Activated naive CD8-positive, alpha-beta T cell treated with anti-CD3 and anti-CD28 coated beads, Interleukin-2, amount 50 U/mL, for 24 hours (primary cell): Measurements from ENCODE around the gene DNM3.

Experiments
- ATAC-seq: fragments of 150-1000 bp; cut with Tn5 transposase; one replicate; pipeline ENCODE4 v1.10.0; 2021
- DNase-seq: peaks from one replicate; pipeline ENCODE4 v3.0.0; 2021
- H3K27ac Mint-ChIP-seq: one replicate; pipeline ENCODE4 v1.8.0; 2021; ENCODE audit warnings: mild to moderate bottlenecking, mixed read lengths
- H3K27me3 Mint-ChIP-seq: one replicate; pipeline ENCODE4 v1.8.0; 2021; ENCODE audit warnings: mixed read lengths
- H3K36me3 Mint-ChIP-seq: one replicate; pipeline ENCODE4 v1.8.0; 2021; ENCODE audit warnings: low read depth, mixed read lengths
- H3K4me1 Mint-ChIP-seq: one replicate; pipeline ENCODE4 v1.8.0; 2021; ENCODE audit warnings: mixed read lengths
- H3K4me3 Mint-ChIP-seq: one replicate; pipeline ENCODE4 v1.8.0; 2021; ENCODE audit warnings: mild to moderate bottlenecking, moderate library complexity, mixed read lengths
- H3K9me3 Mint-ChIP-seq: one replicate; pipeline ENCODE4 v1.8.0; 2021; ENCODE audit warnings: mixed read lengths

DNM3 gene

DNA sequence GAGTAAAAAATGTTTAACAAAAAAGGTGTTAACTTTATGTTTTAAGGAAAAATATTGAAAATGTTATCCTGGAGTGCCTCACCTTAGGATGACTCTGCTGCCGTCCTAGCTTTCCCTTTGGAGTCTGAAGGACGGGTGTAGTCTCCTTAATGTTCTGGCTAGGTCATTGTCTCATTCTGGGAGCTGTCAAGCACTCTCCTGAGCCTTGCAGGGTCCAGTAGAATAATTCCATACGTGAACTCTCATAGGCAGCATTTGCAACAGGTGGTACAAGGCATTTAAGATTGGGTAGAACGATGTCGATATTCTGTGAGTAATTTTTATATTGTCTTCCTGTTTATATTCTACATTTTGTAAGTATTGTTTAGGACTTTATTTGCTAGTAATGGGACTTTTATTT, 295.6 kb downstream of the DNM3 start:
- Mint-ChIP-seq H3K27ac (no peak overlapping the region), H3K4me3 (no peak overlapping the region), H3K36me3 (no peaks in the 10 kb centered on the region), H3K9me3 (no peaks in the 10 kb centered on the region), H3K27me3 (no peaks in the 10 kb centered on the region), H3K4me1 (peaks cover 17% of the 10 kb centered on the region)
- ATAC-seq (no peak), DNase-seq (no peak)

DNA sequence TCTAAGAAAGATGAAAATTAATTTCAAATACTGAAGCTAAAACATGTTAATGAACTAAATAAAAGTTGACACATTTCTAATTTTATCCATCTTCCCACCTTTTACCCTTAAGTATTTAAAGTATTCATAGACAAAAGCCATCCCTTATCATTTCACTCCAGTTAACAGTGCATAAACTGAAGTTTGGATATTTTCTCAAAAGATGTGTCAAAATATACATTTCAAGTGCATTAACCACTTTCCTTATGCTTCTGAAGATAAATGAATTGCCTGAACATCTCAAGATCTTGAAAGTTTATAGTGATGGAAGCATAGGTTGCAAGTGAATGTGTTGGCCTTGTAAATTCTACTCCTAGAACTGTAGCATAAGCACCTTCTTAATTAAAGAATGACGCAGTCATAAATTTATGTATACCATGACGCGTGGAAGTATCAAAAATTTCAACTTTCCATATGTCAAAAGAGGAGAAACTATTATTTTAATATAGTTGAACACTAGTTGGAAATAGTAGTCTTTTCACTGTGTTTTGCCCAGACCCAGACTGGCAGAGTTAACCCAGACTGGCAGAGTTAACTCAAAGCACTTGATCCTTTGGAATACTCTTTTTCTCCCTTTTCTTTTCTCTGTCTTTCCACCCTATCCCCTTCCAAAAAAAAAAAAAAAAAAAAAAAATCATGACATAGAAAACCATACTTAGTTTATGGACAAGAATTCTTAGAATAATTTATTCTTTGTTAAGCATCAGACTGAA, 296.6 kb downstream of the DNM3 start:
- Mint-ChIP-seq H3K9me3 (no peaks in the 10 kb centered on the region), H3K4me1 (peaks cover 17% of the 10 kb centered on the region), H3K36me3 (no peaks in the 10 kb centered on the region), H3K4me3 (no peak overlapping the region), H3K27me3 (no peaks in the 10 kb centered on the region), H3K27ac (no peak overlapping the region)
- ATAC-seq (no peak), DNase-seq (no peak)

DNA sequence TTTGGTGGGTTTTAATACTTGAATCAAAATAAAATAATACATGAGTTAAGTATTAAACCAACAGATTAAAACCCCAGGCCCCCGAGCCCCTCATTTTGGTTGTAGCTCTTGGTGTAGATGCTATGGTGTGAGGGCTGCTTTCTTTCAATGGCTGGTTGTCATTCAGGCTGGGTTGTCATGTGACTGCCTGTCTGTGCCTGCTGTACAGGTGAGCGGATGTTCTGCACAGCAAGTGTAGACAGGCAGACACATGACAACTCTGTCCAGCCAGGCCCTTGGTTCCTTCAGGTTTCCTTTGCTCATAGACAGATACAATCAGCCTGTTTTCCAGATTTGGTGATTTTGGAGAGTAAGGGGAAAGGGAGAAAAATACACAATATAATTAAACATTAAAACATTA, 297.3 kb downstream of the DNM3 start:
- Mint-ChIP-seq H3K4me3 (no peak overlapping the region), H3K27me3 (no peaks in the 10 kb centered on the region), H3K27ac (no peak overlapping the region), H3K36me3 (no peaks in the 10 kb centered on the region), H3K9me3 (no peaks in the 10 kb centered on the region), H3K4me1 (peaks cover 14% of the 10 kb centered on the region)
- ATAC-seq (no peak), DNase-seq (no peak)

GRCh38 chr1:172139196-172139595, 297.9 kb downstream of the DNM3 start:
- no peaks in the 10 kb centered on the region for H3K9me3 Mint-ChIP-seq
- H3K4me1 Mint-ChIP-seq = peaks cover 9% of the 10 kb centered on the region
- DNase-seq (no peak), ATAC-seq (no peak)
- no peak overlapping the region for H3K27ac Mint-ChIP-seq
- H3K27me3 Mint-ChIP-seq = no peaks in the 10 kb centered on the region
- H3K4me3 Mint-ChIP-seq = no peak overlapping the region
- no peaks in the 10 kb centered on the region for H3K36me3 Mint-ChIP-seq

DNA sequence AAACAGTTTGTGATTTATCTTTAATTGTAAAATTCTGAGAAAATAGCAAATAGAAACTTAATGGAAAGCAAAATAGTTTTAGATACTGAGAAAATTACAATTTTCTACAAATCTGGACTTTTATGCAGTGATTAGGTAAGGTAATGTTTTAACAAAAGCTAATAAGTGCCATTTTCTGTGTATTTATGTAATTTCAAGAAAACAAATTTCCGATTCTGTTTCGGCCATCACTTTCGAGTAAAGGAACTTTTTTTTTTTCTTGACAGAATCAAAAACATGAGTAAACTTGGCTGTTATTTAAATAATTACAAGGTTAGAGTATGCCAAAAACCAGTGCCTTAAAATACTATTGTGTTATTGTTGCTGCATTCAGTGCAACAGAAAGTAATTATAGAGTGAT, 298.8 kb downstream of the DNM3 start:
- Mint-ChIP-seq H3K4me3 (no peak overlapping the region), H3K27me3 (no peaks in the 10 kb centered on the region)

GRCh38 chr1:172140591-172140990, 299.3 kb downstream of the DNM3 start:
- Mint-ChIP-seq H3K9me3 (no peaks in the 10 kb centered on the region), H3K36me3 (no peaks in the 10 kb centered on the region), H3K4me1 (peaks cover 8% of the 10 kb centered on the region), H3K4me3 (no peak overlapping the region), H3K27ac (no peak overlapping the region), H3K27me3 (no peaks in the 10 kb centered on the region)
- ATAC-seq (no peak), DNase-seq (no peak)

More for the DNA sequence above, 298.8 kb downstream of the DNM3 start:
- Mint-ChIP-seq H3K4me1 (peaks cover 4% of the 10 kb centered on the region), H3K27ac (no peak overlapping the region), H3K9me3 (no peaks in the 10 kb centered on the region), H3K36me3 (no peaks in the 10 kb centered on the region)
- ATAC-seq (no peak), DNase-seq (no peak)

DNA sequence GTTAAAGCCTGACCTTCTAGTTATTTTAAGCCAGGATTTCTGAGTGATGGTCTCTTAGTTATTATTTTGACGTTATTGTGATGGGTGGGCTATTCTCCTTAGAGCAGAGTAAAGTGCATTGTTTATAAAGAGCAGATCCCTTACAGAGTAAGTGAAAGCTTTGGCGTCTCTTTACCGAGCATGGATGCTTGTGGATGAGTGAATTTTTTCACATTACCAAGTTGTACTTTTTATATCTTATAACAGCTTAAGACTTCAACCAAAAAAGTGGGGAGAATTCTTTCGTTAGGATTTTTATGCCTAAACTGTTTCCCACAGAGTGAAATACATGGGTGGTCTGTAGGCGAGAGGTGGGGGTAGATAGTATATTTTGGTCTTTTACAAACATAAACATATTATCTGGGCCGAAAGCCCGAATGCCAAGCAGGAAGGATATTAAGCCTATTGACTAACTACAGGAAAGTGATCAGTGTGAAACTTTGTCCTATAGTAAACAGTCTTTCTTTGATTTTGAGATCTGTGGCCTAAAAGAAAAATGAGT, 300.1 kb downstream of the DNM3 start:
- no peaks in the 10 kb centered on the region for H3K9me3 Mint-ChIP-seq
- H3K4me3 Mint-ChIP-seq = no peak overlapping the region
- ATAC-seq (no peak), DNase-seq (no peak)
- no peaks in the 10 kb centered on the region for H3K36me3 Mint-ChIP-seq
- H3K4me1 Mint-ChIP-seq = peaks cover 13% of the 10 kb centered on the region
- H3K27me3 Mint-ChIP-seq = no peaks in the 10 kb centered on the region
- no peak overlapping the region for H3K27ac Mint-ChIP-seq

GRCh38 chr1:172142324-172142723, 301.0 kb downstream of the DNM3 start:
- no peak for ATAC-seq
- peaks cover 13% of the 10 kb centered on the region for H3K4me1 Mint-ChIP-seq
- no peak overlapping the region for H3K4me3 Mint-ChIP-seq
- no peak overlapping the region for H3K27ac Mint-ChIP-seq
- H3K9me3 Mint-ChIP-seq = no peaks in the 10 kb centered on the region
- H3K36me3 Mint-ChIP-seq = no peaks in the 10 kb centered on the region
- no peaks in the 10 kb centered on the region for H3K27me3 Mint-ChIP-seq
- DNase-seq = no peak

- Mint-ChIP-seq H3K9me3 (no peaks in the 10 kb centered on the region), H3K36me3 (no peaks in the 10 kb centered on the region), H3K27me3 (no peaks in the 10 kb centered on the region), H3K27ac (no peak overlapping the region), H3K4me1 (peaks cover 13% of the 10 kb centered on the region), H3K4me3 (no peak overlapping the region)
- DNase-seq (no peak), ATAC-seq (no peak)
Observed at GRCh38 chr1:172143384-172144055, 302.2 kb downstream of the DNM3 start.

- Mint-ChIP-seq H3K4me3 (peak overlapping the region; percentile 24), H3K4me1 (peaks cover 13% of the 10 kb centered on the region), H3K27me3 (no peaks in the 10 kb centered on the region), H3K27ac (peak overlapping the region; percentile 75), H3K36me3 (no peaks in the 10 kb centered on the region), H3K9me3 (no peaks in the 10 kb centered on the region)
- no peak for DNase-seq
- no peak for ATAC-seq
Observed at GRCh38 chr1:172144445-172145061, 303.3 kb downstream of the DNM3 start.

- peak overlapping the region; percentile 75 for H3K27ac Mint-ChIP-seq
- H3K4me1 Mint-ChIP-seq = peaks cover 13% of the 10 kb centered on the region
- H3K27me3 Mint-ChIP-seq = no peaks in the 10 kb centered on the region
- DNase-seq (no peak), ATAC-seq (no peak)
- peak overlapping the region; percentile 24 for H3K4me3 Mint-ChIP-seq
- H3K36me3 Mint-ChIP-seq = no peaks in the 10 kb centered on the region
- no peaks in the 10 kb centered on the region for H3K9me3 Mint-ChIP-seq
Observed at GRCh38 chr1:172145231-172145651, 303.9 kb downstream of the DNM3 start.

DNA sequence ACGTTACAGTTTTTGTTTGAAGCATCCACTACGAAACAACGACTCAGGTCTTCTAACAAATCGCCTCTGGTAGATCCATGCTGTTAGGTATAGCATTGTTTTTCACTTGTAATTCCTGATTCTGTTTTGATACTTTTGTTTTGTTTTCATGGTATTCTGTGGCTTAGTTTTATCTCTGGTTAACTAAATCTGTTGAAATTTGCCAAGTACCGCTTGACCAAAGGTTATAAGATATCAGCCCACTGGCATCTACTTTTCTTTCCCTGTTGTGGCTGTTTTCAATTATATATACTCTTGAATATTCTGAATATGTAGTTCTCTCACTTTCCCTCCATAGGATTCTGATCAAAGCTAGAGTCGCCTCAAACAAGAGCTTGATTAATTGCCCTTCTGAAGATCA, 304.4 kb downstream of the DNM3 start:
- Mint-ChIP-seq H3K27ac (peak overlapping the region; percentile 75), H3K9me3 (no peaks in the 10 kb centered on the region), H3K27me3 (no peaks in the 10 kb centered on the region), H3K36me3 (no peaks in the 10 kb centered on the region), H3K4me1 (peaks cover 13% of the 10 kb centered on the region), H3K4me3 (no peak overlapping the region)
- ATAC-seq (no peak), DNase-seq (no peak)

- H3K9me3 Mint-ChIP-seq = no peaks in the 10 kb centered on the region
- H3K4me1 Mint-ChIP-seq = peaks cover 13% of the 10 kb centered on the region
- H3K27me3 Mint-ChIP-seq = no peaks in the 10 kb centered on the region
- no peak for DNase-seq
- H3K27ac Mint-ChIP-seq = no peak overlapping the region
- no peak for ATAC-seq
- no peaks in the 10 kb centered on the region for H3K36me3 Mint-ChIP-seq
- H3K4me3 Mint-ChIP-seq = no peak overlapping the region
Observed at GRCh38 chr1:172146141-172146850, 305.0 kb downstream of the DNM3 start.

DNA sequence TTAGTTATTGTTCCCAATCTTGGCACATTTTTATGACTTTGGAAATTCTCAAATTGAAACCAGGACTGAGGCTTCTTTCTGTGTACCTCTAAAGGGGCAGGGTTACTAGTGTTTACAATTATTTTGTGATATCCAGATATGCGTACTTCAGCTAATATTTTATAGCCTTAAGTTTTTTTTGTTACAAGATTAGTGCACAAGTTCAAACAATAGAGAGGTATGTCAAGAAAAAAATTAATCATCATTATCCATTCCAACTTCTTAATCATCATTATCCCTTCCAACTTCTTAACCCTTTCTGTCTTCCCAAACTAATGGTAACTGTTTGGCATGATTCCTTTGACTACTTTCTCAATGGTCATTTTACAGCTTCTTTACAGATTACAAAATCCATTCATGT, 306.2 kb downstream of the DNM3 start:
- H3K27me3 Mint-ChIP-seq = no peaks in the 10 kb centered on the region
- DNase-seq (no peak), ATAC-seq (no peak)
- no peaks in the 10 kb centered on the region for H3K9me3 Mint-ChIP-seq
- peaks cover 13% of the 10 kb centered on the region for H3K4me1 Mint-ChIP-seq
- H3K27ac Mint-ChIP-seq = no peak overlapping the region
- H3K36me3 Mint-ChIP-seq = no peaks in the 10 kb centered on the region
- no peak overlapping the region for H3K4me3 Mint-ChIP-seq
